ENCODE data around the gene FDX1.

DNA sequence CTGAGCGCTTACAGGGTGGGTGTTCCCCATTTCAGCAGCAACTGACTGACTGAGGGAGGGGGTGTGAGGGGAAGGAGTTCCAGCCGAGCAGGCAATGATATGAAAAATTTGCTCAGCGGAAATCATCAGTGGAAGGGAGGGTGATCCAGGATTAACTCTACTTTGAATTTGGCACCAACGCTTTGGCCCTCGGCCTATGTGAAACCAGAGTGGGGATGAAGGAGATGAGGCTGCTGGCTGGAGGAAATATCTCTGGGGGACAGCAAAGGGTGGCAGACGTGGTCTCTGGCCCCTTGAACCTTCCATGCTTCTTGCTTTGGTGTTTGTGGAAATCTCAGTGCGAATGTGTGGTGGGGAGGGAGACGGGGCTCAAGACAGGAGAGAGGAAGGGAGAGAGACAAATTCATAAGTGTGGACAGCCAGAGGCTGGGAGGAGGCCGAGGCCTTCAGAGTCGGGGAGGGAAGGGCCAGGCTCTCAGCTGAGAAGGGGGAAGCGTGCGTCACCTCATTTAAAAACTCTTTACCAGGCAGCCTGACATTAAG is 83.6 kb downstream of the FDX1 start:
- TF ChIP-seq POLR2A (IDR thresholded peaks at IDR 0.05; ENCODE audit: low read depth, low read length) (no peak), TAF1 (IDR thresholded peaks at IDR 0.05; ENCODE audit: borderline replicate concordance, low read depth, low read length) (no peak), POLR2AphosphoS5 (IDR thresholded peaks at IDR 0.05; ENCODE audit: low read depth, low read length) (no peak)

Measured in GM12892 (cell line).